ENCODE measurements around the gene MPPE1. TPM values are rescaled to one million over a fixed set of nuclear protein-coding genes. Genes with fewer than 3 reads are reported as not detected.
"Not testable (repeated sequence)": the region's sequence is repeated elsewhere in the genome, so short reads cannot be mapped to it uniquely, and the experiment has no call there.

The MPPE1 gene
- total and polyA plus RNA-seq, 2 of the 4 experiments (the other 2 are of a cell fraction), result 13.8 to 19.9 TPM

- Histone ChIP-seq H3K23ac (ENCODE audit: low read depth, low read length) (no peak overlapping the region), H4K8ac (ENCODE audit: low read depth in 2 of 2, low read length in 2 of 2) (no peak overlapping the region), H4K20me1 (ENCODE audit: insufficient read depth, low read length) (no peaks in the 10 kb centered on the region), H3K9me3 (ENCODE audit: control insufficient read depth, insufficient read depth, low read length) (no peaks in the 10 kb centered on the region), H3K9me1 (ENCODE audit: insufficient read depth, low read length) (peaks cover 9% of the 10 kb centered on the region; the same call in 1 of the 2 replicates), H3K27ac (ENCODE audit: insufficient read depth, low read length) (no peak overlapping the region), H4K5ac (ENCODE audit: low read depth, low read length) (no peak overlapping the region), H2AFZ (replicated peaks; ENCODE audit: low read length, poor library complexity) (no peak overlapping the region), H3K4me2 (ENCODE audit: low read depth, low read length) (no peak overlapping the region), H3K14ac (replicated peaks; ENCODE audit: low read depth, low read length) (no peak overlapping the region), H2BK5ac (ENCODE audit: low read depth, low read length, poor library complexity, severe bottlenecking) (no peak overlapping the region), H3K27me3 (ENCODE audit: control insufficient read depth, insufficient read depth, low read length) (no peaks in the 10 kb centered on the region), H3K9ac (ENCODE audit: low read depth, low read length) (no peak overlapping the region), H3K4me1 (ENCODE audit: control insufficient read depth, insufficient read depth, low read length) (peaks cover 2% of the 10 kb centered on the region; the same call in 1 of the 2 replicates), H2BK20ac (ENCODE audit: low read depth, low read length) (no peak overlapping the region), H3K4ac (ENCODE audit: low read depth, low read length) (no peak overlapping the region), H3K36me3 (ENCODE audit: control insufficient read depth, insufficient read depth, low read length) (peaks cover 15% of the 10 kb centered on the region), H2AK5ac (ENCODE audit: low read depth, low read length) (no peak overlapping the region), H2AK9ac (replicated peaks; ENCODE audit: low read depth, low read length, poor library complexity) (no peak overlapping the region), H3K56ac (ENCODE audit: extremely low read depth, insufficient read depth, low read length) (no peak overlapping the region), H3K18ac (ENCODE audit: low read depth, low read length) (no peak overlapping the region), H2BK15ac (ENCODE audit: low read depth, low read length) (no peak overlapping the region), H2BK120ac (ENCODE audit: low read depth, low read length) (no peak overlapping the region), H4K91ac (ENCODE audit: insufficient read depth, low read depth, low read length) (no peak overlapping the region), H3K79me1 (ENCODE audit: low read depth in 1 of 2, low read length in 2 of 2) (peaks cover 4% of the 10 kb centered on the region in 2 experiments; a peak in 2 of 4 replicates), H3K4me3 (ENCODE audit: insufficient read depth, low read depth, low read length) (no peak overlapping the region)
- intact Hi-C loops (cut with micrococcal nuclease) (no loop called here), dilution Hi-C loops (cut with HindIII; ENCODE audit: low sequenced_read_pairs, unreplicated experiment) (no loop called here), in situ Hi-C loops (cut with MboI; ENCODE audit: low sequenced_read_pairs) (no loop called here)
- no peak for TF ChIP-seq CEBPB (IDR thresholded peaks at IDR 0.05; ENCODE audit: low read depth, low read length)
- no peak for TF ChIP-seq USF2 (IDR thresholded peaks at IDR 0.05; ENCODE audit: low read depth, low read length)
- no peak for TF ChIP-seq RCOR1 (IDR thresholded peaks at IDR 0.05; ENCODE audit: insufficient replicate concordance, low read length)
- no peak for TF ChIP-seq RAD21 (IDR thresholded peaks at IDR 0.05; ENCODE audit: low read length)
- no peak for TF ChIP-seq RFX5 (IDR thresholded peaks at IDR 0.05; ENCODE audit: low read depth, low read length)
- ATAC-seq (ENCODE audit: low read depth) (no peak), DNase-seq (no peak)
- CTCF ChIA-PET, result no interaction called here
- WGBS, 2 experiments (ENCODE audit: extremely low coverage in 2 of 2, insufficient read length in 1 of 2), result 100% methylated on average over 1 of the region's 1 CpG; no CpG with 5 or more reads in 1 of the 2 experiments
- POLR2A ChIA-PET (ENCODE audit: unreplicated experiment), result no interaction called here
- no TSS peak for BruUV-seq (replicated peaks)
Observed at GRCh38 chr18:11897781-11898180, 10.3 kb downstream of the MPPE1 start.

GRCh38 chr18:11892438-11892837 lies 15.7 kb downstream of the MPPE1 start:
- H3K9ac ChIP-seq (ENCODE audit: low read depth, low read length); H2AK5ac ChIP-seq (ENCODE audit: low read depth, low read length); H2BK15ac ChIP-seq (ENCODE audit: low read depth, low read length); intact Hi-C loops (cut with micrococcal nuclease); H2AFZ ChIP-seq (replicated peaks; ENCODE audit: low read length, poor library complexity); H3K79me1 ChIP-seq (ENCODE audit: low read depth in 1 of 2, low read length in 2 of 2); H3K4me2 ChIP-seq (ENCODE audit: low read depth, low read length); H4K5ac ChIP-seq (ENCODE audit: low read depth, low read length); H3K4me1 ChIP-seq (ENCODE audit: control insufficient read depth, insufficient read depth, low read length); H3K27me3 ChIP-seq (ENCODE audit: control insufficient read depth, insufficient read depth, low read length); dilution Hi-C loops (cut with HindIII; ENCODE audit: low sequenced_read_pairs, unreplicated experiment); H4K20me1 ChIP-seq (ENCODE audit: insufficient read depth, low read length); H3K56ac ChIP-seq (ENCODE audit: extremely low read depth, insufficient read depth, low read length); H3K27ac ChIP-seq (ENCODE audit: insufficient read depth, low read length); H2BK20ac ChIP-seq (ENCODE audit: low read depth, low read length); H3K4me3 ChIP-seq (ENCODE audit: insufficient read depth, low read depth, low read length); DNase-seq; H4K8ac ChIP-seq (ENCODE audit: low read depth in 2 of 2, low read length in 2 of 2); H4K91ac ChIP-seq (ENCODE audit: insufficient read depth, low read depth, low read length); H2AK9ac ChIP-seq (replicated peaks; ENCODE audit: low read depth, low read length, poor library complexity); ATAC-seq (ENCODE audit: low read depth); H3K18ac ChIP-seq (ENCODE audit: low read depth, low read length); CTCF ChIA-PET; in situ Hi-C loops (cut with MboI; ENCODE audit: low sequenced_read_pairs); H2BK5ac ChIP-seq (ENCODE audit: low read depth, low read length, poor library complexity, severe bottlenecking); H3K4ac ChIP-seq (ENCODE audit: low read depth, low read length); H2BK120ac ChIP-seq (ENCODE audit: low read depth, low read length); POLR2A ChIA-PET (ENCODE audit: unreplicated experiment); H3K9me1 ChIP-seq (ENCODE audit: insufficient read depth, low read length); BruUV-seq (replicated peaks); H3K14ac ChIP-seq (replicated peaks; ENCODE audit: low read depth, low read length); H3K23ac ChIP-seq (ENCODE audit: low read depth, low read length); H3K9me3 ChIP-seq (ENCODE audit: control insufficient read depth, insufficient read depth, low read length): not testable (repeated sequence)
- WGBS, 2 experiments (ENCODE audit: extremely low coverage in 2 of 2, insufficient read length in 1 of 2), result 100% methylated on average over 1 of the region's 7 CpGs; no CpG with 5 or more reads in 1 of the 2 experiments
- peaks cover 27% of the 10 kb centered on the region for H3K36me3 ChIP-seq (ENCODE audit: control insufficient read depth, insufficient read depth, low read length)

Data from IMR-90 (cell line).